Left ventricle myocardium superior (tissue), 1 donor: Measurements from ENCODE around the gene CAMK4. TPM values are rescaled to one million over a fixed set of nuclear protein-coding genes. Genes with fewer than 3 reads are reported as not detected.
"Not testable (repeated sequence)": the region's sequence is repeated elsewhere in the genome, so short reads cannot be mapped to it uniquely, and the experiment has no call there.

Experiments
- ATAC-seq: fragments of 200-7000 bp; cut with Tn5 transposase; one replicate; pipeline ENCODE4 v1.9.1; 2020; ENCODE audit warnings: mild to moderate bottlenecking, moderate library complexity
- DNase-seq: peaks from one replicate; pipeline ENCODE4 v3.0.0-alpha.2; 2020
- intact Hi-C: fragments of 100-400 bp; cut with micrococcal nuclease; formaldehyde crosslinking; loops from one replicate; pipeline ENCODE4 v1.11.0; 2022
- total RNA-seq: library from RNA; stranded (reverse); fragmentation: NEBNext Ultra II Directional; extraction: Animal tissue kit (Norgen Biotek cat#: 25700); gene quantifications from one replicate; pipeline ENCODE4 v1.2.1, GENCODE V29; 2021
- donor health status: DM: no; HTN: yes; CAD: no; lungs with severe emphysema.

The CAMK4 gene
- total RNA-seq, 1 donor from 2014 or later, result 0.10 TPM

- ATAC-seq, intact Hi-C loops, DNase-seq: not testable (repeated sequence)
Measured at GRCh38 chr5:111358726-111359125, 134.5 kb downstream of the CAMK4 start.

GRCh38 chr5:111360173-111360572 lies 136.0 kb downstream of the CAMK4 start:
- intact Hi-C loops, result no loop called here
- DNase-seq (no peak), ATAC-seq (no peak)

GRCh38 chr5:111364992-111365391 lies 140.8 kb downstream of the CAMK4 start:
- ATAC-seq (no peak), DNase-seq (no peak)
- intact Hi-C loops, result no loop called here

- no peak for DNase-seq
- no peak for ATAC-seq
- intact Hi-C loops, result no loop called here
Measured at GRCh38 chr5:111366388-111366787, 142.2 kb downstream of the CAMK4 start.

GRCh38 chr5:111367115-111367514 lies 142.9 kb downstream of the CAMK4 start:
- DNase-seq, result no peak
- no peak for ATAC-seq
- intact Hi-C loops, result no loop called here

- no peak for ATAC-seq
- intact Hi-C loops, result no loop called here
- DNase-seq, result no peak
Measured at GRCh38 chr5:111372799-111373198, 148.6 kb downstream of the CAMK4 start.

GRCh38 chr5:111374380-111374779 lies 150.2 kb downstream of the CAMK4 start:
- intact Hi-C loops, result no loop called here
- DNase-seq (no peak), ATAC-seq (no peak)

- no peak for DNase-seq
- no peak for ATAC-seq
- intact Hi-C loops, result no loop called here
Measured at GRCh38 chr5:111375645-111376044, 151.5 kb downstream of the CAMK4 start.

GRCh38 chr5:111377306-111377705 lies 153.1 kb downstream of the CAMK4 start:
- no peak for ATAC-seq
- DNase-seq, result no peak
- intact Hi-C loops, result no loop called here

GRCh38 chr5:111379391-111379816 lies 155.2 kb downstream of the CAMK4 start:
- ATAC-seq, result no peak
- intact Hi-C loops, result no loop called here
- DNase-seq, result no peak

GRCh38 chr5:111383288-111383970 lies 159.2 kb downstream of the CAMK4 start:
- intact Hi-C loops, result no loop called here
- DNase-seq (no peak), ATAC-seq (no peak)

GRCh38 chr5:111384220-111384619 lies 160.0 kb downstream of the CAMK4 start:
- DNase-seq (no peak), ATAC-seq (no peak)
- intact Hi-C loops, result no loop called here

- intact Hi-C loops, result no loop called here
- DNase-seq, result no peak
Measured at GRCh38 chr5:111385051-111385450, 160.9 kb downstream of the CAMK4 start.

GRCh38 chr5:111385970-111386831 lies 162.0 kb downstream of the CAMK4 start:
- ATAC-seq, result no peak
- intact Hi-C loops, result no loop called here
- DNase-seq, result no peak

More at GRCh38 chr5:111385051-111385450, 160.9 kb downstream of the CAMK4 start:
- ATAC-seq, result no peak

- no peak for DNase-seq
- intact Hi-C loops, result no loop called here
Measured at GRCh38 chr5:111386832-111387162, 162.6 kb downstream of the CAMK4 start.

GRCh38 chr5:111387361-111387760 lies 163.2 kb downstream of the CAMK4 start:
- intact Hi-C loops, result no loop called here
- DNase-seq (no peak), ATAC-seq (no peak)

More at GRCh38 chr5:111386832-111387162, 162.6 kb downstream of the CAMK4 start:
- ATAC-seq, result no peak

GRCh38 chr5:111389390-111390082 lies 165.4 kb downstream of the CAMK4 start:
- no peak for ATAC-seq
- intact Hi-C loops, result no loop called here
- no peak for DNase-seq

GRCh38 chr5:111392181-111392580 lies 168.0 kb downstream of the CAMK4 start:
- ATAC-seq (no peak), DNase-seq (no peak)
- intact Hi-C loops, result no loop called here

GRCh38 chr5:111394586-111394985 lies 170.4 kb downstream of the CAMK4 start:
- intact Hi-C loops, result no loop called here
- no peak for DNase-seq
- ATAC-seq, result no peak

- DNase-seq, result no peak
- intact Hi-C loops, result no loop called here
- ATAC-seq, result no peak
Measured at GRCh38 chr5:111398013-111398412, 173.8 kb downstream of the CAMK4 start.
